ENCODE results near the gene RAB30. TPM values are rescaled to one million over a fixed set of nuclear protein-coding genes. Genes with fewer than 3 reads are reported as not detected.

Gene RAB30
- total RNA-seq, 1 experiment from 2014 or later: 6.2 TPM

GRCh38 chr11:83087035-83087434, 15.3 kb upstream of the RAB30 start:
- no peak overlapping the region for H3K4me3 ChIP-seq (ENCODE audit: insufficient read depth, low read depth, low read length)
- no peak for DNase-seq
- no peaks in the 10 kb centered on the region for H3K27me3 ChIP-seq (ENCODE audit: control insufficient read depth, insufficient read depth, low read length)
- H3K36me3 ChIP-seq (replicated peaks; ENCODE audit: control insufficient read depth, insufficient read depth, low read length): no peaks in the 10 kb centered on the region

- Histone ChIP-seq H3K36me3 (replicated peaks; ENCODE audit: control insufficient read depth, insufficient read depth, low read length) (no peaks in the 10 kb centered on the region), H3K27me3 (ENCODE audit: control insufficient read depth, insufficient read depth, low read length) (no peaks in the 10 kb centered on the region), H3K4me3 (ENCODE audit: insufficient read depth, low read depth, low read length) (no peak overlapping the region)
- DNase-seq: no peak
Observed at GRCh38 chr11:83079820-83080219, 8.1 kb upstream of the RAB30 start.

- no peak for DNase-seq
- H3K4me3 ChIP-seq (ENCODE audit: insufficient read depth, low read depth, low read length): no peak overlapping the region
- no peaks in the 10 kb centered on the region for H3K27me3 ChIP-seq (ENCODE audit: control insufficient read depth, insufficient read depth, low read length)
- 0 out of 2 replicates have a peak, but pooled peaks cover 2% of the 10 kb centered on the region for H3K36me3 ChIP-seq (replicated peaks; ENCODE audit: control insufficient read depth, insufficient read depth, low read length)
Observed at GRCh38 chr11:83078269-83078668, 6.6 kb upstream of the RAB30 start.

GRCh38 chr11:83073884-83074283, 2.2 kb upstream of the RAB30 start:
- H3K4me3 ChIP-seq (ENCODE audit: insufficient read depth, low read depth, low read length): no peak overlapping the region
- no peaks in the 10 kb centered on the region for H3K27me3 ChIP-seq (ENCODE audit: control insufficient read depth, insufficient read depth, low read length)
- 0 out of 2 replicates have a peak, but pooled peaks cover 2% of the 10 kb centered on the region for H3K36me3 ChIP-seq (replicated peaks; ENCODE audit: control insufficient read depth, insufficient read depth, low read length)
- no peak for DNase-seq

- Histone ChIP-seq H3K27me3 (ENCODE audit: control insufficient read depth, insufficient read depth, low read length) (no peaks in the 10 kb centered on the region), H3K36me3 (replicated peaks; ENCODE audit: control insufficient read depth, insufficient read depth, low read length) (0 out of 2 replicates have a peak, but pooled peaks cover 2% of the 10 kb centered on the region), H3K4me3 (ENCODE audit: insufficient read depth, low read depth, low read length) (peak overlapping the region; percentile 97; the same call in 1 of the 2 replicates)
- no peak for DNase-seq
Observed at GRCh38 chr11:83073258-83073657, 1.6 kb upstream of the RAB30 start.

GRCh38 chr11:83072350-83073242, 899 bp upstream of the RAB30 start:
- DNase-seq: no peak
- H3K27me3 ChIP-seq (ENCODE audit: control insufficient read depth, insufficient read depth, low read length): no peaks in the 10 kb centered on the region
- H3K4me3 ChIP-seq (ENCODE audit: insufficient read depth, low read depth, low read length): peak overlapping the region; percentile 97
- H3K36me3 ChIP-seq (replicated peaks; ENCODE audit: control insufficient read depth, insufficient read depth, low read length): 0 out of 2 replicates have a peak, but pooled peaks cover 2% of the 10 kb centered on the region

- Histone ChIP-seq H3K27me3 (ENCODE audit: control insufficient read depth, insufficient read depth, low read length) (no peaks in the 10 kb centered on the region), H3K36me3 (replicated peaks; ENCODE audit: control insufficient read depth, insufficient read depth, low read length) (0 out of 2 replicates have a peak, but pooled peaks cover 2% of the 10 kb centered on the region), H3K4me3 (ENCODE audit: insufficient read depth, low read depth, low read length) (peak overlapping the region; percentile 97)
- DNase-seq: peak; percentile 14
Observed at GRCh38 chr11:83070731-83071566, 748 bp downstream of the RAB30 start.

GRCh38 chr11:83070044-83070701, 1.5 kb downstream of the RAB30 start:
- peak overlapping the region; percentile 97 for H3K4me3 ChIP-seq (ENCODE audit: insufficient read depth, low read depth, low read length)
- H3K27me3 ChIP-seq (ENCODE audit: control insufficient read depth, insufficient read depth, low read length): no peaks in the 10 kb centered on the region
- peak; percentile 27 for DNase-seq

GRCh38 chr11:83069441-83070043, 2.2 kb downstream of the RAB30 start:
- no peak for DNase-seq
- Histone ChIP-seq H3K4me3 (ENCODE audit: insufficient read depth, low read depth, low read length) (no peak overlapping the region), H3K27me3 (ENCODE audit: control insufficient read depth, insufficient read depth, low read length) (no peaks in the 10 kb centered on the region), H3K36me3 (replicated peaks; ENCODE audit: control insufficient read depth, insufficient read depth, low read length) (0 out of 2 replicates have a peak, but pooled peaks cover 2% of the 10 kb centered on the region)

More at GRCh38 chr11:83070044-83070701, 1.5 kb downstream of the RAB30 start:
- 0 out of 2 replicates have a peak, but pooled peaks cover 2% of the 10 kb centered on the region for H3K36me3 ChIP-seq (replicated peaks; ENCODE audit: control insufficient read depth, insufficient read depth, low read length)

- H3K27me3 ChIP-seq (ENCODE audit: control insufficient read depth, insufficient read depth, low read length): no peaks in the 10 kb centered on the region
- DNase-seq: no peak
- H3K4me3 ChIP-seq (ENCODE audit: insufficient read depth, low read depth, low read length): no peak overlapping the region
- no peaks in the 10 kb centered on the region for H3K36me3 ChIP-seq (replicated peaks; ENCODE audit: control insufficient read depth, insufficient read depth, low read length)
Observed at GRCh38 chr11:83068568-83068967, 3.1 kb downstream of the RAB30 start.

- Histone ChIP-seq H3K36me3 (replicated peaks; ENCODE audit: control insufficient read depth, insufficient read depth, low read length) (no peaks in the 10 kb centered on the region), H3K4me3 (ENCODE audit: insufficient read depth, low read depth, low read length) (no peak overlapping the region), H3K27me3 (ENCODE audit: control insufficient read depth, insufficient read depth, low read length) (no peaks in the 10 kb centered on the region)
- no peak for DNase-seq
Observed at GRCh38 chr11:83064011-83064410, 7.7 kb downstream of the RAB30 start.

- Histone ChIP-seq H3K4me3 (ENCODE audit: insufficient read depth, low read depth, low read length) (no peak overlapping the region), H3K27me3 (ENCODE audit: control insufficient read depth, insufficient read depth, low read length) (no peaks in the 10 kb centered on the region), H3K36me3 (replicated peaks; ENCODE audit: control insufficient read depth, insufficient read depth, low read length) (no peaks in the 10 kb centered on the region)
- no peak for DNase-seq
Observed at GRCh38 chr11:83063073-83063754, 8.5 kb downstream of the RAB30 start.

- no peak for DNase-seq
- Histone ChIP-seq H3K36me3 (replicated peaks; ENCODE audit: control insufficient read depth, insufficient read depth, low read length) (no peaks in the 10 kb centered on the region), H3K27me3 (ENCODE audit: control insufficient read depth, insufficient read depth, low read length) (no peaks in the 10 kb centered on the region), H3K4me3 (ENCODE audit: insufficient read depth, low read depth, low read length) (no peak overlapping the region)
Observed at GRCh38 chr11:83061883-83062282, 9.8 kb downstream of the RAB30 start.

All from H7 (cell line).